OCI-LY3 (cell line): Measurements from ENCODE around the gene P2RY6.

Experiments
- H2AFZ ChIP-seq: fragments of 200-600, 300-600 bp; shearing (Covaris generic); 2 replicates; pipeline ENCODE4 v1.6.0; 2014; ENCODE audit warnings: antibody characterized with exemption, low read depth, low read length
- H3K27ac ChIP-seq: fragments of 200-600, 300-600 bp; sonication (generic); 2 replicates; pipeline ENCODE4 v1.5.1; 2014; ENCODE audit warnings: mild to moderate bottlenecking, low read length, moderate library complexity, mixed read lengths
- H3K27me3 ChIP-seq: fragments of 200-600, 300-600 bp; sonication (generic); 2 replicates; pipeline ENCODE4 v1.6.1; 2014; ENCODE audit warnings: low read depth, low read length, mixed read lengths
- H3K36me3 ChIP-seq: fragments of 200-600, 300-600 bp; sonication (generic); replicated peaks from 2 replicates; pipeline ENCODE3; 2014; ENCODE audit warnings: low read depth, low read length, mixed read lengths
- H3K4me1 ChIP-seq: fragments of 300-600, 200-600 bp; sonication (generic); 2 replicates; pipeline ENCODE4 v1.6.1; 2014; ENCODE audit warnings: low read length, mixed read lengths
- H3K4me2 ChIP-seq: fragments of 200-600, 300-600 bp; sonication (generic); 2 replicates; pipeline ENCODE4 v1.6.1; 2014; ENCODE audit warnings: low read length, mixed read lengths
- H3K4me3 ChIP-seq: fragments of 300-600, 200-600 bp; sonication (generic); 2 replicates; pipeline ENCODE4 v1.5.1; 2014; ENCODE audit warnings: antibody characterized with exemption, mild to moderate bottlenecking, low read length, moderate library complexity
- H3K79me2 ChIP-seq: fragments of 300-600, 200-600 bp; shearing (Covaris generic); 2 replicates; pipeline ENCODE4 v1.6.1; 2014; ENCODE audit warnings: mild to moderate bottlenecking, low read length, mixed read lengths
- H3K9ac ChIP-seq: fragments of 300-600, 200-600 bp; shearing (Covaris generic); 2 replicates; pipeline ENCODE4 v1.6.0; 2014; ENCODE audit warnings: mild to moderate bottlenecking, low read length, moderate library complexity
- H3K9me3 ChIP-seq: fragments of 200-600, 300-600 bp; shearing (Covaris generic); 2 replicates; pipeline ENCODE4 v1.6.1; 2014; ENCODE audit warnings: low read length, mixed read lengths; ENCODE audit not compliant: insufficient read depth
- H4K20me1 ChIP-seq: fragments of 200-600, 300-600 bp; sonication (generic); 2 replicates; pipeline ENCODE4 v1.6.1; 2016; ENCODE audit warnings: low read length, mixed read lengths; ENCODE audit not compliant: insufficient read depth
- EZH2phosphoT487 ChIP-seq: fragments of 200-600 bp; shearing (Covaris generic); IDR thresholded peaks from 2 replicates; pipeline ENCODE4 v1.6.1; 2018; ENCODE audit warnings: antibody characterized with exemption, mixed run types, low read depth
- TF ChIP-seq, protein P1 (sequence below): fragments of 200-600, 300-600 bp; sonication (generic); IDR thresholded peaks from 2 replicates; pipeline ENCODE4 v1.5.1; 2014; ENCODE audit warnings: antibody characterized with exemption, low read length, low read depth

The P2RY6 gene

DNA sequence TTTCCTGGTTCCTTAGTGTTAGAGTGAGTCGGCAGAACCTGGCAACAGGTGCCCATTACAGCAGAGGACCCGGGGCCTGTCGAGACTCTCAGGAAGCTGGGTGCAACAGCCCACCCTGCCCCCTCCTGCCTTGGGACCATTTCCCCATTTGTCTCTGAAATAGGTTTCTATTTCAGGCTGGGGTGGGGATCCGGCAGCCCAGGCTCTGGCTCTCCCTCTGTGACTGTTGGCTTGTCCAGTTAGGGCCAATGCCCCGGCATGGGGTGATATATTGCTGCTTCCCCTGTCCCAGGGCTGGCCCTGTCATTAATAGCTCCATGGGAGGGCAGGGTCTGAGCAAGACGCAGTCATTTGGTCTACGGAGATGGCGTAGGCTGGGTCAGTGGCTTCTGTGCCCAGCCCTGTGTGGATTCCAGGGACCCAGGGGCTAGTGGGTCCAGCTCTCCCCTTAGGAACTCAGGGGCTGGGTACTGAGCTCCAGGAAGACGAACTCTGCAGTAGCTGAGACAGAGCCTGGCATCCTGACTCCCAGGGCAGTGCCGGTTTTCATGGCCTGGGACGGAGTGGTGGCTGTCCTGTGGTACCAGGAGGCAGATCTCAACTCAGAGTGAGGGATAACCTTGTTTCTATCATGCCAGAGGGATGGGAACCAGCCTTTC lies 2.7 kb downstream of the P2RY6 start:
- peak overlapping the region; percentile 89 for H3K4me2 ChIP-seq
- H2AFZ ChIP-seq = no peak overlapping the region
- H3K79me2 ChIP-seq = peaks cover 98% of the 10 kb centered on the region
- peaks cover 43% of the 10 kb centered on the region for H4K20me1 ChIP-seq
- no peaks in the 10 kb centered on the region for H3K9me3 ChIP-seq
- H3K27ac ChIP-seq = peak overlapping the region; percentile 94
- peak overlapping the region; percentile 92 for H3K9ac ChIP-seq
- H3K36me3 ChIP-seq = peaks cover 56% of the 10 kb centered on the region
- TF ChIP-seq, protein P1, sequence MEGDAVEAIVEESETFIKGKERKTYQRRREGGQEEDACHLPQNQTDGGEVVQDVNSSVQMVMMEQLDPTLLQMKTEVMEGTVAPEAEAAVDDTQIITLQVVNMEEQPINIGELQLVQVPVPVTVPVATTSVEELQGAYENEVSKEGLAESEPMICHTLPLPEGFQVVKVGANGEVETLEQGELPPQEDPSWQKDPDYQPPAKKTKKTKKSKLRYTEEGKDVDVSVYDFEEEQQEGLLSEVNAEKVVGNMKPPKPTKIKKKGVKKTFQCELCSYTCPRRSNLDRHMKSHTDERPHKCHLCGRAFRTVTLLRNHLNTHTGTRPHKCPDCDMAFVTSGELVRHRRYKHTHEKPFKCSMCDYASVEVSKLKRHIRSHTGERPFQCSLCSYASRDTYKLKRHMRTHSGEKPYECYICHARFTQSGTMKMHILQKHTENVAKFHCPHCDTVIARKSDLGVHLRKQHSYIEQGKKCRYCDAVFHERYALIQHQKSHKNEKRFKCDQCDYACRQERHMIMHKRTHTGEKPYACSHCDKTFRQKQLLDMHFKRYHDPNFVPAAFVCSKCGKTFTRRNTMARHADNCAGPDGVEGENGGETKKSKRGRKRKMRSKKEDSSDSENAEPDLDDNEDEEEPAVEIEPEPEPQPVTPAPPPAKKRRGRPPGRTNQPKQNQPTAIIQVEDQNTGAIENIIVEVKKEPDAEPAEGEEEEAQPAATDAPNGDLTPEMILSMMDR = no peak
- TF ChIP-seq EZH2phosphoT487 = no peak
- peaks cover 55% of the 10 kb centered on the region for H3K4me1 ChIP-seq
- H3K4me3 ChIP-seq = peak overlapping the region; percentile 86
- no peaks in the 10 kb centered on the region for H3K27me3 ChIP-seq

DNA sequence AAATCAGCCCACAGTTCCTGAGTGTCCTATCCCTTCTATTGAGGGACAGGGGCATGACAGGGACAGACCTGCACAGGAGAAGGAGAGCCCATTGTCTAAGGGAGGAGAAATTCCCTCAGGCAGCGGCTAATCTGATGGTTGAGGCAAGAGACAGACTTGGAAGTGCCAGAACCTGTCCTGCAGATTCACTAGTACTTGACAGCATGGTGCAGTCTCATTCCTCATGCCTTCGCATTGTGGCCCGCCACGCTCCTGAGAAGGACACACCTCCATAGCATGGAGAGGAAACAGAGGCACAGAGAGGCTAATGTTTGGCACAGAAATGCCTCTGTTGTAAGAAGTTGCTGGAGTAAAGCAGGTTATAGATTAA lies 3.2 kb downstream of the P2RY6 start:
- Histone ChIP-seq H3K9me3 (no peaks in the 10 kb centered on the region), H3K4me3 (peak overlapping the region; percentile 86; the same call in 1 of the 2 replicates), H3K4me1 (peaks cover 55% of the 10 kb centered on the region), H4K20me1 (peaks cover 48% of the 10 kb centered on the region), H2AFZ (no peak overlapping the region), H3K9ac (peak overlapping the region; percentile 92; the same call in 1 of the 2 replicates), H3K27me3 (no peaks in the 10 kb centered on the region), H3K79me2 (peaks cover 100% of the 10 kb centered on the region), H3K27ac (peak overlapping the region; percentile 94), H3K36me3 (peaks cover 61% of the 10 kb centered on the region), H3K4me2 (peak overlapping the region; percentile 89)
- TF ChIP-seq EZH2phosphoT487 = no peak

DNA sequence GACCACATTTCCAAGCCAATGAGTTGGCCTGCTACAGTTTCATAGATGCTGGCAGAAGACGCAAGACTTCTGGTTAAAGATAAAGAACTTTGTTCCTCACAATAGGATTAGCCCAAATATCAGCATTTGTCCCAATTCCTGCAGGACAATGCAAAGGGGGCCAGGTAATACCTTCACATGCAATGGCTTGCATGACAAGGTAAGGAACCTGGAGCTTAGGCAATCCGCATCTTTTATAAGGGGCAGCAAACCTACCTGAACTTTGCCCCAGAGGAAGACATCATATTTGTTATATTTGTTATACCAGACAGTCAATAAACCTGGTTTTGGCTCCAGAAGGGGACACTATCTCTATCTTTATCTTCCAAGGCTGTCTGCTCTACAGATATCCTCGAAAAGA lies 5.3 kb downstream of the P2RY6 start:
- peaks cover 50% of the 10 kb centered on the region for H3K4me1 ChIP-seq
- peaks cover 69% of the 10 kb centered on the region for H4K20me1 ChIP-seq
- H3K4me2 ChIP-seq = no peak overlapping the region
- no peak overlapping the region for H3K4me3 ChIP-seq
- no peak overlapping the region for H3K27ac ChIP-seq
- no peaks in the 10 kb centered on the region for H3K9me3 ChIP-seq
- peaks cover 100% of the 10 kb centered on the region for H3K79me2 ChIP-seq
- no peak overlapping the region for H2AFZ ChIP-seq
- TF ChIP-seq, protein P1 = no peak
- no peak for TF ChIP-seq EZH2phosphoT487
- H3K36me3 ChIP-seq = peaks cover 75% of the 10 kb centered on the region
- no peak overlapping the region for H3K9ac ChIP-seq
- no peaks in the 10 kb centered on the region for H3K27me3 ChIP-seq

DNA sequence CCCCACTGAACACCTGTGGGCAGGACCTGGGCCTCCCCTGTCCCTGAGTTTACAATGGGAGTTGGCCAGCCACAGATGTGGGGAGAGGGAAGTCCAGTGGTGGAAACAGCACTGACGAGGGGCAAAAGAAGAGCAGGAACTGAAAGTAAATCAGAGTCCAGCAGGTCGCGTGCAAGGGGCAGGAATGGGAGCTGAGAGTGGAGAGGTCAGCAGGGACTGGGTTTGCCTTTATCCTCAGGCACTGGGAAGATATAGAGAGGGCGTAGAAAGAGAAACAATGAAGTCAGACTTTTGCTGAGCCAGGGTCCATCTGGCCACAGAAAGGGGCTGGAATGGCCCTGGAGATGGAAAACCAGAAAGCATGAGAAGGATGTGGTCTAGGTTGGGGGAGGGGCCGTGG lies 8.5 kb downstream of the P2RY6 start:
- peaks cover 33% of the 10 kb centered on the region for H3K4me1 ChIP-seq
- TF ChIP-seq EZH2phosphoT487 = no peak
- TF ChIP-seq, protein P1 = no peak
- H3K4me2 ChIP-seq = no peak overlapping the region
- H3K27ac ChIP-seq = no peak overlapping the region
- H3K9ac ChIP-seq = no peak overlapping the region
- peaks cover 100% of the 10 kb centered on the region for H3K79me2 ChIP-seq
- no peak overlapping the region for H3K4me3 ChIP-seq
- peaks cover 69% of the 10 kb centered on the region for H4K20me1 ChIP-seq
- H2AFZ ChIP-seq = no peak overlapping the region
- H3K27me3 ChIP-seq = no peaks in the 10 kb centered on the region
- H3K9me3 ChIP-seq = no peaks in the 10 kb centered on the region
- H3K36me3 ChIP-seq = peaks cover 67% of the 10 kb centered on the region
